ENCODE data around the gene NCCRP1.

GRCh38 chr19:39192846-39193245 is 3.9 kb upstream of the NCCRP1 start:
- TF ChIP-seq CTCF (IDR thresholded peaks at IDR 0.05) (no peak), EZH2 (IDR thresholded peaks at IDR 0.05) (no peak)
